Measurements from ENCODE around the gene P4HA2.
"Not testable (repeated sequence)": the region's sequence is repeated elsewhere in the genome, so short reads cannot be mapped to it uniquely, and the experiment has no call there.

DNA sequence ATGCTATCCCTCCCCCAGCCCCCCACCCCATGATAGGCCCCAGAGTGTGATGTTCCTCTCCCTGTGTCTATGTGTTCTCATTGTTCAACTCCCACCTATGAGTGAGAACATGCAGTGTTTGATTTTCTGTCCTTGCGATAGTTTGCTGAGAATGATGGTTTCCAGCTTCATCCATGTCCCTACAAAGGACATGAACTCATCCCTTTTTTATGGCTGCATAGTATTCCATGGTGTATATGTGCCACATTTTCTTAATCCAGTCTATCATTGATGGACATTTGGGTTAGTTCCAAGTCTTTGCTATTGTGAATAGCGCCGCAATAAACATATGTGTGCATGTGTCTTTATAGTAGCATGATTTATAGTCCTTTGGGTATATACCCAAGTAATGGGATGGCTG lies 82.3 kb downstream of the P4HA2 start:
- TF ChIP-seq CTCF (IDR thresholded peaks at IDR 0.05); POLR2A (IDR thresholded peaks at IDR 0.05); EP300 (IDR thresholded peaks at IDR 0.05; ENCODE audit: low read depth); POLR2AphosphoS5 (IDR thresholded peaks at IDR 0.05): not testable (repeated sequence)
